ENCODE data around the gene ADAMTSL5. TPM values are rescaled to one million over a fixed set of nuclear protein-coding genes. Genes with fewer than 3 reads are reported as not detected.

Gene ADAMTSL5
- polyA plus RNA-seq, 3 donors = 0.09 TPM; not detected in 2

- intact Hi-C loops (cut with micrococcal nuclease) = no loop called here
- peaks cover 8 to 10% of the 10 kb centered on the region in 2 donors for H3K9me3 ChIP-seq (replicated peaks in 1 of 2; ENCODE audit: control insufficient read depth in 1 of 2, insufficient read depth in 1 of 2, low read length in 2 of 2)
- H3K27ac ChIP-seq (ENCODE audit: low read depth in 1 of 2, low read length in 2 of 2) = no peak overlapping the region
- no peak overlapping the region for H3K9ac ChIP-seq (ENCODE audit: insufficient read depth, low read length, poor library complexity, severe bottlenecking)
- H2AFZ ChIP-seq (ENCODE audit: insufficient read depth, low read depth, low read length, poor library complexity, severe bottlenecking) = no peak overlapping the region
- peaks cover 16% of the 10 kb centered on the region for H3K79me2 ChIP-seq (ENCODE audit: insufficient read depth, low read length)
- peak overlapping the region in 1 of 2 donors; percentile 85 for H3K4me3 Mint-ChIP-seq
- no peak overlapping the region for H3K4me2 ChIP-seq (replicated peaks; ENCODE audit: extremely low read depth, low read length, poor library complexity, severe bottlenecking)
- no peak for TF ChIP-seq CTCF (IDR thresholded peaks at IDR 0.05)
- no peak overlapping the region for H3K4me3 ChIP-seq (replicated peaks in 1 of 3; ENCODE audit: low read depth in 2 of 3, low read length in 3 of 3)
- no peak overlapping the region for H3K27ac Mint-ChIP-seq
- H3K9me3 Mint-ChIP-seq = peaks cover 0 to 16% (median 2%) of the 10 kb centered on the region in 7 donors
- WGBS (ENCODE audit: insufficient coverage) = 76% methylated on average over 28 of the region's 44 CpGs
- peaks cover 89% of the 10 kb centered on the region for H4K20me1 ChIP-seq (ENCODE audit: insufficient read depth, low read length)
- peaks cover 19 to 33% of the 10 kb centered on the region in 2 donors for H3K36me3 Mint-ChIP-seq
- peaks cover 25 to 32% of the 10 kb centered on the region in 2 donors for H3K4me1 ChIP-seq (ENCODE audit: control insufficient read depth in 1 of 2, insufficient read depth in 2 of 2, low read length in 2 of 2)
- H3K27me3 ChIP-seq (ENCODE audit: control insufficient read depth in 2 of 2, insufficient read depth in 2 of 2, low read length in 2 of 2) = peaks cover 44 to 53% of the 10 kb centered on the region in 2 donors
- peaks cover 18 to 26% of the 10 kb centered on the region in 2 donors for H3K36me3 ChIP-seq (replicated peaks in 1 of 2; ENCODE audit: control insufficient read depth in 1 of 2, insufficient read depth in 2 of 2, low read length in 2 of 2)
- no peak for DNase-seq
- peaks cover 23% of the 10 kb centered on the region for H3K4me1 Mint-ChIP-seq
- peaks cover 32 to 67% (median 50%) of the 10 kb centered on the region in 3 donors for H3K27me3 Mint-ChIP-seq (ENCODE audit: low read depth in 3 of 3)
Measured at GRCh38 chr19:1472231-1473084, 40.4 kb downstream of the ADAMTSL5 start.

GRCh38 chr19:1471515-1472160, 41.2 kb downstream of the ADAMTSL5 start:
- Histone ChIP-seq H3K27me3 (ENCODE audit: control insufficient read depth in 2 of 2, insufficient read depth in 2 of 2, low read length in 2 of 2) (peaks cover 46 to 58% of the 10 kb centered on the region in 2 donors), H3K27ac (ENCODE audit: low read depth in 1 of 2, low read length in 2 of 2) (no peak overlapping the region), H3K9ac (ENCODE audit: insufficient read depth, low read length, poor library complexity, severe bottlenecking) (no peak overlapping the region), H2AFZ (ENCODE audit: insufficient read depth, low read depth, low read length, poor library complexity, severe bottlenecking) (no peak overlapping the region), H3K4me1 (ENCODE audit: control insufficient read depth in 1 of 2, insufficient read depth in 2 of 2, low read length in 2 of 2) (peaks cover 25 to 32% of the 10 kb centered on the region in 2 donors), H3K4me2 (replicated peaks; ENCODE audit: extremely low read depth, low read length, poor library complexity, severe bottlenecking) (peak overlapping the region; percentile 63), H3K79me2 (ENCODE audit: insufficient read depth, low read length) (peaks cover 11% of the 10 kb centered on the region), H4K20me1 (ENCODE audit: insufficient read depth, low read length) (peaks cover 95% of the 10 kb centered on the region), H3K36me3 (replicated peaks in 1 of 2; ENCODE audit: control insufficient read depth in 1 of 2, insufficient read depth in 2 of 2, low read length in 2 of 2) (peaks cover 18 to 20% of the 10 kb centered on the region in 2 donors), H3K4me3 (replicated peaks in 1 of 3; ENCODE audit: low read depth in 2 of 3, low read length in 3 of 3) (peak overlapping the region in 2 of 3 experiments; percentile 2 to 61), H3K9me3 (replicated peaks in 1 of 2; ENCODE audit: control insufficient read depth in 1 of 2, insufficient read depth in 1 of 2, low read length in 2 of 2) (peaks cover 8 to 13% of the 10 kb centered on the region in 2 donors)
- Mint-ChIP-seq H3K9me3 (peaks cover 0 to 19% (median 2%) of the 10 kb centered on the region in 7 donors), H3K27me3 (ENCODE audit: low read depth in 3 of 3) (peaks cover 35 to 74% (median 53%) of the 10 kb centered on the region in 3 donors), H3K36me3 (peaks cover 16 to 24% of the 10 kb centered on the region in 2 donors), H3K27ac (no peak overlapping the region), H3K4me3 (peak overlapping the region in 1 of 2 donors; percentile 85), H3K4me1 (peaks cover 22% of the 10 kb centered on the region)
- DNase-seq = no peak
- intact Hi-C loops (cut with micrococcal nuclease) = no loop called here
- no peak for TF ChIP-seq CTCF (IDR thresholded peaks at IDR 0.05)
- 37% methylated on average over 18 of the region's 24 CpGs for WGBS (ENCODE audit: insufficient coverage)

Data from CD14-positive monocyte (primary cell).